GM23338 (cell line): ENCODE measurements around the gene FBXO15. TPM values are rescaled to one million over a fixed set of nuclear protein-coding genes. Genes with fewer than 3 reads are reported as not detected.

Experiments
- ATAC-seq: fragments of 200-7000 bp; cut with Tn5 transposase; 3 replicates; pipeline ENCODE4 v1.9.1; 2020
- DNase-seq: peaks from one replicate; pipeline ENCODE4 v3.0.0-alpha.2; 2015; ENCODE audit warnings: low spot score
- H2AFZ ChIP-seq: fragments of 200-600 bp; sonication (generic); 2 replicates; pipeline ENCODE4 v1.8.0; 2016; ENCODE audit warnings: antibody characterized with exemption, mild to moderate bottlenecking, moderate library complexity
- H3F3A ChIP-seq: fragments of 200-600 bp; sonication (generic); replicated peaks from 2 replicates; pipeline ENCODE4 v1.8.0; 2017; ENCODE audit warnings: antibody characterized with exemption, mixed run types, low read depth
- H3K27ac ChIP-seq: fragments of 200-600 bp; sonication (generic); 2 replicates; pipeline ENCODE4 v1.6.1; 2016; ENCODE audit warnings: low read depth
- H3K27me3 ChIP-seq: fragments of 200-600 bp; sonication (generic); 2 replicates; pipeline ENCODE4 v1.8.0; 2016; ENCODE audit warnings: mild to moderate bottlenecking, mixed run types, moderate library complexity; ENCODE audit not compliant: insufficient read depth
- H3K36me3 ChIP-seq: fragments of 200-600 bp; sonication (generic); 2 replicates; pipeline ENCODE4 v1.8.0; 2016; ENCODE audit warnings: mild to moderate bottlenecking; ENCODE audit not compliant: insufficient read depth
- H3K4me1 ChIP-seq: fragments of 200-600 bp; sonication (generic); 2 replicates; pipeline ENCODE4 v1.8.0; 2016; ENCODE audit warnings: mild to moderate bottlenecking, moderate library complexity; ENCODE audit not compliant: insufficient read depth
- H3K4me2 ChIP-seq: fragments of 200-600 bp; sonication (generic); 2 replicates; pipeline ENCODE4 v1.7.1; 2017; ENCODE audit warnings: mixed run types
- H3K4me3 ChIP-seq: fragments of 200-600 bp; sonication (generic); 2 replicates; pipeline ENCODE4 v1.6.1; 2016; ENCODE audit warnings: mixed run types
- H3K79me2 ChIP-seq: fragments of 200-600 bp; sonication (generic); replicated peaks from 2 replicates; pipeline ENCODE4 v1.8.0; 2017; ENCODE audit warnings: mild to moderate bottlenecking; ENCODE audit not compliant: insufficient read depth
- H3K9me2 ChIP-seq: fragments of 200-600 bp; sonication (generic); 2 replicates; pipeline ENCODE4 v1.8.0; 2017; ENCODE audit not compliant: insufficient read depth
- H4K20me1 ChIP-seq: fragments of 200-600 bp; sonication (generic); replicated peaks from 2 replicates; pipeline ENCODE4 v1.8.0; 2017; ENCODE audit warnings: mild to moderate bottlenecking; ENCODE audit not compliant: insufficient read depth
- H3K27ac Mint-ChIP-seq: 2 replicates; pipeline ENCODE4 v1.8.0; 2020; ENCODE audit warnings: inconsistent platforms, mild to moderate bottlenecking, moderate library complexity, mixed read lengths
- H3K27me3 Mint-ChIP-seq: 3 replicates; pipeline ENCODE4 v1.8.0; 2022; ENCODE audit warnings: low read depth, mild to moderate bottlenecking, moderate library complexity, mixed read lengths, inconsistent platforms; ENCODE audit not compliant: insufficient read depth, poor library complexity
- H3K36me3 Mint-ChIP-seq: 3 replicates; pipeline ENCODE4 v1.8.0; 2021; ENCODE audit warnings: low read depth, mild to moderate bottlenecking, inconsistent platforms, moderate library complexity, mixed read lengths
- H3K4me1 Mint-ChIP-seq: 3 replicates; pipeline ENCODE4 v1.8.0; 2020; ENCODE audit warnings: mild to moderate bottlenecking, inconsistent platforms, mixed read lengths
- H3K4me3 Mint-ChIP-seq: 3 replicates; pipeline ENCODE4 v1.8.0; 2021; ENCODE audit warnings: moderate library complexity, mild to moderate bottlenecking, inconsistent platforms, mixed read lengths
- H3K9me3 Mint-ChIP-seq: 3 replicates; pipeline ENCODE4 v1.8.0; 2020; ENCODE audit warnings: moderate library complexity, mild to moderate bottlenecking, inconsistent platforms, mixed read lengths
- CREB1 ChIP-seq: fragments of 250-450 bp; sonication (Bioruptor Pico); IDR thresholded peaks from 2 replicates; pipeline ENCODE4 v1.5.0; 2020; ENCODE audit warnings: low read depth, mild to moderate bottlenecking, moderate library complexity
- EZH2 ChIP-seq: fragments of 200-600 bp; sonication (generic); IDR thresholded peaks from one replicate; pipeline ENCODE4 v1.8.0; 2017; ENCODE audit warnings: antibody characterized with exemption, mild to moderate bottlenecking, low read depth; ENCODE audit not compliant: unreplicated experiment
- EZH2phosphoT487 ChIP-seq: fragments of 200-600 bp; sonication (generic); IDR thresholded peaks from one replicate; pipeline ENCODE4 v1.8.1; 2018; ENCODE audit warnings: antibody characterized with exemption; ENCODE audit not compliant: unreplicated experiment
- JUNB ChIP-seq: IDR thresholded peaks from one replicate; pipeline ENCODE4 v1.6.1; 2016; ENCODE audit warnings: antibody characterized with exemption; ENCODE audit not compliant: unreplicated experiment
- NANOG ChIP-seq: IDR thresholded peaks from 2 replicates; pipeline ENCODE4 v1.6.1; 2016; ENCODE audit warnings: antibody characterized with exemption, borderline replicate concordance
- POLR2AphosphoS5 ChIP-seq: IDR thresholded peaks from 2 replicates; pipeline ENCODE4 v1.6.1; 2016; ENCODE audit warnings: antibody characterized with exemption, low read depth
- STAT1 ChIP-seq: IDR thresholded peaks from one replicate; pipeline ENCODE4 v1.6.1; 2016; ENCODE audit warnings: antibody characterized with exemption; ENCODE audit not compliant: unreplicated experiment
- ZNF114 ChIP-seq: fragments of 250-450 bp; sonication (Bioruptor Pico); IDR thresholded peaks from 2 replicates; pipeline ENCODE4 v1.5.0; 2020; ENCODE audit warnings: mild to moderate bottlenecking, moderate library complexity
- ZNF331 ChIP-seq: fragments of 250-450 bp; sonication (Bioruptor Pico); IDR thresholded peaks from 2 replicates; pipeline ENCODE4 v1.5.0; 2020; ENCODE audit warnings: low read depth, mild to moderate bottlenecking, moderate library complexity
- polyA plus RNA-seq: library from polyadenylated mRNA; unstranded; fragments of >200 nt; fragmentation: Nextera tagmentation; extraction: Ambion mirVana; gene quantifications from 2 replicates; pipeline ENCODE4 v1.2.1, GENCODE V29; 2016
- total RNA-seq: library from RNA; depleted of rRNA; stranded (reverse); fragments of >200 nt; shearing (Covaris generic); gene quantifications from 2 replicates; pipeline ENCODE4 v1.2.3, GENCODE V29; 2014
- TF ChIP-seq, protein P1 (sequence below), 2 experiments: fragments of 200-600 bp in 1 of 2; sonication (generic) in 1 of 2; conservative IDR thresholded peaks; 2 replicates each; pipeline versions ENCODE4 v1.5.1 to v1.6.1; 2016 to 2017; ENCODE audit warnings: antibody characterized with exemption in 2 of 2, low read depth in 2 of 2, mild to moderate bottlenecking in 2 of 2, moderate library complexity in 1 of 2
- TF ChIP-seq, protein P2 (sequence below): fragments of 250-450 bp; sonication (Bioruptor Pico); IDR thresholded peaks from 2 replicates; pipeline ENCODE4 v1.5.0; 2020; ENCODE audit warnings: mild to moderate bottlenecking, moderate library complexity
- TF ChIP-seq, protein P3 (sequence below): IDR thresholded peaks from 2 replicates; pipeline ENCODE4 v1.6.1; 2016; ENCODE audit warnings: antibody characterized with exemption
- TF ChIP-seq, protein P4 (sequence below): IDR thresholded peaks from one replicate; pipeline ENCODE4 v1.6.1; 2018; ENCODE audit warnings: antibody characterized with exemption; ENCODE audit not compliant: unreplicated experiment

The FBXO15 gene
- total and polyA plus RNA-seq, 2 experiments from 2014 or later, result 0.21 to 0.53 TPM

DNA sequence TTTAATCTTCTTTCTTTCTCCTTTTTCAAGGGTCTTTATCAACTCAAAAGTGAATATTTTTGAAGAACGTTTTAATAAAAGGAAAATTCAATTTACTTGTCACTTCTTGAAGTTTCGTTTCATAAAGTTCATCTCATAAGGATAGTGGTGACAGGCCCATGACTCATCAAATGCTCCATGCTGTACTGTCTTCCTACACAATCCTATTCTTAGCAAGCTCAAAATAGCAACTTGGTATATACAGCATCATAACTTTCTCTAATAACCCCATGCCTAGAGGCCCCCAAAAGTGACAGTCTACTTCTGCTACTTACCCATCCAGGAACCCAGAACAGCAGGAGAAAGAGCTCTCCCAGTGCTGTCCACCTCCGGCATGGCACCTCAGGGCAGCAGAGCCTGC is 7.7 kb downstream of the FBXO15 start:
- Histone ChIP-seq H3K27ac (no peak overlapping the region), H3K9me2 (no peaks in the 10 kb centered on the region), H3K4me1 (no peaks in the 10 kb centered on the region), H3F3A (no peaks in the 10 kb centered on the region), H3K79me2 (no peaks in the 10 kb centered on the region), H3K36me3 (no peaks in the 10 kb centered on the region), H4K20me1 (no peaks in the 10 kb centered on the region), H3K4me2 (no peak overlapping the region), H2AFZ (no peak overlapping the region), H3K4me3 (no peak overlapping the region), H3K27me3 (no peaks in the 10 kb centered on the region)
- Mint-ChIP-seq H3K4me1 (peaks cover 10% of the 10 kb centered on the region; the same call in 2 of the 3 replicates), H3K27ac (no peak overlapping the region), H3K4me3 (no peak overlapping the region), H3K27me3 (no peaks in the 10 kb centered on the region), H3K9me3 (no peaks in the 10 kb centered on the region), H3K36me3 (no peaks in the 10 kb centered on the region)
- DNase-seq (no peak), ATAC-seq (no peak)
- TF ChIP-seq, protein P1, sequence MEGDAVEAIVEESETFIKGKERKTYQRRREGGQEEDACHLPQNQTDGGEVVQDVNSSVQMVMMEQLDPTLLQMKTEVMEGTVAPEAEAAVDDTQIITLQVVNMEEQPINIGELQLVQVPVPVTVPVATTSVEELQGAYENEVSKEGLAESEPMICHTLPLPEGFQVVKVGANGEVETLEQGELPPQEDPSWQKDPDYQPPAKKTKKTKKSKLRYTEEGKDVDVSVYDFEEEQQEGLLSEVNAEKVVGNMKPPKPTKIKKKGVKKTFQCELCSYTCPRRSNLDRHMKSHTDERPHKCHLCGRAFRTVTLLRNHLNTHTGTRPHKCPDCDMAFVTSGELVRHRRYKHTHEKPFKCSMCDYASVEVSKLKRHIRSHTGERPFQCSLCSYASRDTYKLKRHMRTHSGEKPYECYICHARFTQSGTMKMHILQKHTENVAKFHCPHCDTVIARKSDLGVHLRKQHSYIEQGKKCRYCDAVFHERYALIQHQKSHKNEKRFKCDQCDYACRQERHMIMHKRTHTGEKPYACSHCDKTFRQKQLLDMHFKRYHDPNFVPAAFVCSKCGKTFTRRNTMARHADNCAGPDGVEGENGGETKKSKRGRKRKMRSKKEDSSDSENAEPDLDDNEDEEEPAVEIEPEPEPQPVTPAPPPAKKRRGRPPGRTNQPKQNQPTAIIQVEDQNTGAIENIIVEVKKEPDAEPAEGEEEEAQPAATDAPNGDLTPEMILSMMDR (conservative IDR thresholded peaks at IDR 0.05; ENCODE audit: low read depth in 2 of 2), result no peak
- TF ChIP-seq STAT1 (no peak), CREB1 (CRISPR knock-in tag) (no peak), EZH2 (no peak), EZH2phosphoT487 (no peak), ZNF331 (CRISPR knock-in tag) (no peak), POLR2AphosphoS5 (no peak), ZNF114 (no peak), JUNB (no peak), NANOG (no peak)
- TF ChIP-seq, protein P2, sequence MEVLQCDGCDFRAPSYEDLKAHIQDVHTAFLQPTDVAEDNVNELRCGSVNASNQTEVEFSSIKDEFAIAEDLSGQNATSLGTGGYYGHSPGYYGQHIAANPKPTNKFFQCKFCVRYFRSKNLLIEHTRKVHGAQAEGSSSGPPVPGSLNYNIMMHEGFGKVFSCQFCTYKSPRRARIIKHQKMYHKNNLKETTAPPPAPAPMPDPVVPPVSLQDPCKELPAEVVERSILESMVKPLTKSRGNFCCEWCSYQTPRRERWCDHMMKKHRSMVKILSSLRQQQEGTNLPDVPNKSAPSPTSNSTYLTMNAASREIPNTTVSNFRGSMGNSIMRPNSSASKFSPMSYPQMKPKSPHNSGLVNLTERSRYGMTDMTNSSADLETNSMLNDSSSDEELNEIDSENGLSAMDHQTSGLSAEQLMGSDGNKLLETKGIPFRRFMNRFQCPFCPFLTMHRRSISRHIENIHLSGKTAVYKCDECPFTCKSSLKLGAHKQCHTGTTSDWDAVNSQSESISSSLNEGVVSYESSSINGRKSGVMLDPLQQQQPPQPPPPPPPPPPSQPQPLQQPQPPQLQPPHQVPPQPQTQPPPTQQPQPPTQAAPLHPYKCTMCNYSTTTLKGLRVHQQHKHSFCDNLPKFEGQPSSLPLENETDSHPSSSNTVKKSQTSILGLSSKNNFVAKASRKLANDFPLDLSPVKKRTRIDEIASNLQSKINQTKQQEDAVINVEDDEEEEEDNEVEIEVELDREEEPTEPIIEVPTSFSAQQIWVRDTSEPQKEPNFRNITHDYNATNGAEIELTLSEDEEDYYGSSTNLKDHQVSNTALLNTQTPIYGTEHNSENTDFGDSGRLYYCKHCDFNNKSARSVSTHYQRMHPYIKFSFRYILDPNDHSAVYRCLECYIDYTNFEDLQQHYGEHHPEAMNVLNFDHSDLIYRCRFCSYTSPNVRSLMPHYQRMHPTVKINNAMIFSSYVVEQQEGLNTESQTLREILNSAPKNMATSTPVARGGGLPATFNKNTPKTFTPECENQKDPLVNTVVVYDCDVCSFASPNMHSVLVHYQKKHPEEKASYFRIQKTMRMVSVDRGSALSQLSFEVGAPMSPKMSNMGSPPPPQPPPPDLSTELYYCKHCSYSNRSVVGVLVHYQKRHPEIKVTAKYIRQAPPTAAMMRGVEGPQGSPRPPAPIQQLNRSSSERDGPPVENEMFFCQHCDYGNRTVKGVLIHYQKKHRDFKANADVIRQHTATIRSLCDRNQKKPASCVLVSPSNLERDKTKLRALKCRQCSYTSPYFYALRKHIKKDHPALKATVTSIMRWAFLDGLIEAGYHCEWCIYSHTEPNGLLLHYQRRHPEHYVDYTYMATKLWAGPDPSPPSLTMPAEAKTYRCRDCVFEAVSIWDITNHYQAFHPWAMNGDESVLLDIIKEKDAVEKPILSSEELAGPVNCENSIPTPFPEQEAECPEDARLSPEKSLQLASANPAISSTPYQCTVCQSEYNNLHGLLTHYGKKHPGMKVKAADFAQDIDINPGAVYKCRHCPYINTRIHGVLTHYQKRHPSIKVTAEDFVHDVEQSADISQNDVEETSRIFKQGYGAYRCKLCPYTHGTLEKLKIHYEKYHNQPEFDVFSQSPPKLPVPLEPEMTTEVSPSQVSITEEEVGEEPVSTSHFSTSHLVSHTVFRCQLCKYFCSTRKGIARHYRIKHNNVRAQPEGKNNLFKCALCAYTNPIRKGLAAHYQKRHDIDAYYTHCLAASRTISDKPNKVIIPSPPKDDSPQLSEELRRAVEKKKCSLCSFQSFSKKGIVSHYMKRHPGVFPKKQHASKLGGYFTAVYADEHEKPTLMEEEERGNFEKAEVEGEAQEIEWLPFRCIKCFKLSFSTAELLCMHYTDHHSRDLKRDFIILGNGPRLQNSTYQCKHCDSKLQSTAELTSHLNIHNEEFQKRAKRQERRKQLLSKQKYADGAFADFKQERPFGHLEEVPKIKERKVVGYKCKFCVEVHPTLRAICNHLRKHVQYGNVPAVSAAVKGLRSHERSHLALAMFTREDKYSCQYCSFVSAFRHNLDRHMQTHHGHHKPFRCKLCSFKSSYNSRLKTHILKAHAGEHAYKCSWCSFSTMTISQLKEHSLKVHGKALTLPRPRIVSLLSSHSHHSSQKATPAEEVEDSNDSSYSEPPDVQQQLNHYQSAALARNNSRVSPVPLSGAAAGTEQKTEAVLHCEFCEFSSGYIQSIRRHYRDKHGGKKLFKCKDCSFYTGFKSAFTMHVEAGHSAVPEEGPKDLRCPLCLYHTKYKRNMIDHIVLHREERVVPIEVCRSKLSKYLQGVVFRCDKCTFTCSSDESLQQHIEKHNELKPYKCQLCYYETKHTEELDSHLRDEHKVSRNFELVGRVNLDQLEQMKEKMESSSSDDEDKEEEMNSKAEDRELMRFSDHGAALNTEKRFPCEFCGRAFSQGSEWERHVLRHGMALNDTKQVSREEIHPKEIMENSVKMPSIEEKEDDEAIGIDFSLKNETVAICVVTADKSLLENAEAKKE (CRISPR knock-in tag), result no peak
- TF ChIP-seq, protein P3, sequence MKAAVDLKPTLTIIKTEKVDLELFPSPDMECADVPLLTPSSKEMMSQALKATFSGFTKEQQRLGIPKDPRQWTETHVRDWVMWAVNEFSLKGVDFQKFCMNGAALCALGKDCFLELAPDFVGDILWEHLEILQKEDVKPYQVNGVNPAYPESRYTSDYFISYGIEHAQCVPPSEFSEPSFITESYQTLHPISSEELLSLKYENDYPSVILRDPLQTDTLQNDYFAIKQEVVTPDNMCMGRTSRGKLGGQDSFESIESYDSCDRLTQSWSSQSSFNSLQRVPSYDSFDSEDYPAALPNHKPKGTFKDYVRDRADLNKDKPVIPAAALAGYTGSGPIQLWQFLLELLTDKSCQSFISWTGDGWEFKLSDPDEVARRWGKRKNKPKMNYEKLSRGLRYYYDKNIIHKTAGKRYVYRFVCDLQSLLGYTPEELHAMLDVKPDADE, result no peak
- TF ChIP-seq, protein P4, sequence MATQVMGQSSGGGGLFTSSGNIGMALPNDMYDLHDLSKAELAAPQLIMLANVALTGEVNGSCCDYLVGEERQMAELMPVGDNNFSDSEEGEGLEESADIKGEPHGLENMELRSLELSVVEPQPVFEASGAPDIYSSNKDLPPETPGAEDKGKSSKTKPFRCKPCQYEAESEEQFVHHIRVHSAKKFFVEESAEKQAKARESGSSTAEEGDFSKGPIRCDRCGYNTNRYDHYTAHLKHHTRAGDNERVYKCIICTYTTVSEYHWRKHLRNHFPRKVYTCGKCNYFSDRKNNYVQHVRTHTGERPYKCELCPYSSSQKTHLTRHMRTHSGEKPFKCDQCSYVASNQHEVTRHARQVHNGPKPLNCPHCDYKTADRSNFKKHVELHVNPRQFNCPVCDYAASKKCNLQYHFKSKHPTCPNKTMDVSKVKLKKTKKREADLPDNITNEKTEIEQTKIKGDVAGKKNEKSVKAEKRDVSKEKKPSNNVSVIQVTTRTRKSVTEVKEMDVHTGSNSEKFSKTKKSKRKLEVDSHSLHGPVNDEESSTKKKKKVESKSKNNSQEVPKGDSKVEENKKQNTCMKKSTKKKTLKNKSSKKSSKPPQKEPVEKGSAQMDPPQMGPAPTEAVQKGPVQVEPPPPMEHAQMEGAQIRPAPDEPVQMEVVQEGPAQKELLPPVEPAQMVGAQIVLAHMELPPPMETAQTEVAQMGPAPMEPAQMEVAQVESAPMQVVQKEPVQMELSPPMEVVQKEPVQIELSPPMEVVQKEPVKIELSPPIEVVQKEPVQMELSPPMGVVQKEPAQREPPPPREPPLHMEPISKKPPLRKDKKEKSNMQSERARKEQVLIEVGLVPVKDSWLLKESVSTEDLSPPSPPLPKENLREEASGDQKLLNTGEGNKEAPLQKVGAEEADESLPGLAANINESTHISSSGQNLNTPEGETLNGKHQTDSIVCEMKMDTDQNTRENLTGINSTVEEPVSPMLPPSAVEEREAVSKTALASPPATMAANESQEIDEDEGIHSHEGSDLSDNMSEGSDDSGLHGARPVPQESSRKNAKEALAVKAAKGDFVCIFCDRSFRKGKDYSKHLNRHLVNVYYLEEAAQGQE, result no peak
